ENCODE measurements around the gene PICK1.
A peak's percentile ranks its signal among the peaks of the same experiment; 100 is the strongest.

Gene PICK1

GRCh38 chr22:38056969-38057891, at the start of gene PICK1:
Gene PICK1, plus strand, starts transcription at chr22:38057404. Its CDS starts 406 bp downstream, at chr22:38057810.
- H3K27ac Mint-ChIP-seq = peak within 1 kb of the TSS; percentile 99
- peak within 1 kb of the TSS; percentile 97 for H3K4me3 Mint-ChIP-seq
- H3K36me3 Mint-ChIP-seq = peaks cover 3% of the 10 kb centered on the region
- no peaks in the 10 kb centered on the region for H3K27me3 Mint-ChIP-seq
- no peaks in the 10 kb centered on the region for H3K9me3 Mint-ChIP-seq
- H3K4me1 Mint-ChIP-seq = peaks cover 14% of the 10 kb centered on the region

DNA sequence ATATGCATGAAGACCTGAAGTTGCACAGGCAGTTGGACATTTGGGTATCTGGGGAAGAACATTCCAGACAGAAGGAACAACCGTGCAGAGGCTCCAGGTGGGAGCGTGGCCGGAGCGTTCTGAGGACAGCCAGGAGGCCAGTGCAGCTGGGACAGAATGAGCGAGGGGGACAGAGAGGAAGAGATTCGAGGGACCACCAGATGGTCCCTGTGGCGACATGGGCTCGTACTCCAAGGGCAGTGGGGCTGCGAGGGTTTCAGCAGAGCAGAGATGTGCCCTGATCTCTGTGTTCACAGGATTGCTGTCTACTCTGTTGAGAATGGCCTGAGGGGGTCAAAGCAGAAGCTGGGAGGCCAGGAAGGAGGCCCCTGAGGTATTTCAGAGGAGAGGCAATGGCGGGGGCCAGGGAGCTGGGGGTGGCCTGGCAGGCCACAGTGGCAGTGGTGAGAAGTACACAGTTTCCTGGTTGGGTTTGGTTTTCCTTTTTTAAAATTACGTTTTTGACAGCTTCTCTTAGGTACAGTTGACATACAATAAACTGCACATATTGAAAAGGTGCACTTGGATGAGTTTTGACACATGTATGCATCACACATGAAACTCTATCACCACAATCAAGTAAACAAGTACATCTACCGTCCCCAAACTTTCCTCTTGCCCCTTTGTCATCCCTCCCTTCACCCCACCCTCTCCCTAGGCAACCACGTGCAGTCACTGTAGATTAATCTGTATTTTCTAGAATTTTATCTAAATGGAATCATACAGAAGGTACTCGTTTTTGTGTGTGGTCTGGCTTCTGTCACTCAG, 48.0 kb upstream of the PICK1 start:
- Mint-ChIP-seq H3K9me3 (no peaks in the 10 kb centered on the region), H3K4me1 (no peaks in the 10 kb centered on the region), H3K36me3 (no peaks in the 10 kb centered on the region), H3K27me3 (no peaks in the 10 kb centered on the region), H3K4me3 (no peak overlapping the region), H3K27ac (no peak overlapping the region)

DNA sequence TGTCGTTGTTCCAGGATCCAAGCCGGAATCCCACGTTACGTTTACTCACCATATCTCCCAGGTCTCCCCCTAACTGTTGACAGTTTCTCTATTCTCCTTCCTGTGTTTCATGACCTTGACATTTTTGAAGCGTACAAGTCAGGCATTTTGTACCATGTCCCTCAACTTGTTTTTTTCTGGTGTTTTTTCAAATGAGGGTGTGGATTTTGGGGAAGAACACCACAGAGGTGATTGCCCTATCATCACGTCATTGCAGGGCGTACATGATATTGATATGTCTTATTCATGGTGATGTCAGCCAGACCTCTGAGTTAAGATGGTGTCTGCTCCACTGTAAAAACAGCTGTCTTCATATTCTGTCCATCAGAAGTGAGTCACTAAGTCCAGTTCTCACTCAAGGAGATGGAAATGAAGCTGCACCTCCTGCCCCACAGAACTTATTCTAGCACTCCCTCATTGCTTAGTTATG, 44.6 kb upstream of the PICK1 start:
- Mint-ChIP-seq H3K9me3 (no peaks in the 10 kb centered on the region), H3K36me3 (no peaks in the 10 kb centered on the region), H3K27ac (no peak overlapping the region), H3K27me3 (no peaks in the 10 kb centered on the region), H3K4me3 (no peak overlapping the region), H3K4me1 (no peaks in the 10 kb centered on the region)

DNA sequence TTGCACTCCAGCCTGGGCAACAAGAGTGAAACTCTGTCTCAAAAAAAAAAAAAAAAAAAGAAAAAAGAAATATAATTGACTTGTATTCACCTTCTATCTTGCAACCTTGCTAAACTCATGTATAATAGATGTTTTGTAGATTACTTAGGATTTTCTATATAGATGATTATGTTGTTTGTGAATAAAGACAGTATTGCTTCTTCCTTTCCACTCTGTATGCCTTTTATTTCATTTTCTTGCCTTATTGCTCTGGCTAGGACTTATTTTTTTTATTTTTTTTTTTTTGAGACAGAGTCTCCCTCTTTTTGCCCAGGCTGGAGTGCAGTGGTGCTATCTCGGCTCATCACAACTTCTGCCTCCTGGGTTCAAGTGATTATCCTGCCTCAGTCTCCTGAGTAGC, 43.1 kb upstream of the PICK1 start:
- Mint-ChIP-seq H3K9me3 (no peaks in the 10 kb centered on the region), H3K27me3 (no peaks in the 10 kb centered on the region), H3K4me1 (no peaks in the 10 kb centered on the region), H3K4me3 (no peak overlapping the region), H3K36me3 (no peaks in the 10 kb centered on the region), H3K27ac (no peak overlapping the region)

GRCh38 chr22:38016182-38017151, 40.7 kb upstream of the PICK1 start:
- Mint-ChIP-seq H3K4me3 (no peak overlapping the region), H3K27me3 (no peaks in the 10 kb centered on the region), H3K27ac (no peak overlapping the region), H3K36me3 (no peaks in the 10 kb centered on the region), H3K4me1 (no peaks in the 10 kb centered on the region), H3K9me3 (no peaks in the 10 kb centered on the region)

- no peak overlapping the region for H3K27ac Mint-ChIP-seq
- H3K27me3 Mint-ChIP-seq = no peaks in the 10 kb centered on the region
- no peaks in the 10 kb centered on the region for H3K9me3 Mint-ChIP-seq
- no peaks in the 10 kb centered on the region for H3K4me1 Mint-ChIP-seq
- H3K36me3 Mint-ChIP-seq = no peaks in the 10 kb centered on the region
- H3K4me3 Mint-ChIP-seq = no peak overlapping the region
Measured at GRCh38 chr22:38017272-38017920, 39.8 kb upstream of the PICK1 start.

- Mint-ChIP-seq H3K27me3 (no peaks in the 10 kb centered on the region), H3K4me1 (no peaks in the 10 kb centered on the region), H3K4me3 (no peak overlapping the region), H3K36me3 (no peaks in the 10 kb centered on the region), H3K27ac (no peak overlapping the region), H3K9me3 (no peaks in the 10 kb centered on the region)
Measured at GRCh38 chr22:38017939-38018885, 39.0 kb upstream of the PICK1 start.

DNA sequence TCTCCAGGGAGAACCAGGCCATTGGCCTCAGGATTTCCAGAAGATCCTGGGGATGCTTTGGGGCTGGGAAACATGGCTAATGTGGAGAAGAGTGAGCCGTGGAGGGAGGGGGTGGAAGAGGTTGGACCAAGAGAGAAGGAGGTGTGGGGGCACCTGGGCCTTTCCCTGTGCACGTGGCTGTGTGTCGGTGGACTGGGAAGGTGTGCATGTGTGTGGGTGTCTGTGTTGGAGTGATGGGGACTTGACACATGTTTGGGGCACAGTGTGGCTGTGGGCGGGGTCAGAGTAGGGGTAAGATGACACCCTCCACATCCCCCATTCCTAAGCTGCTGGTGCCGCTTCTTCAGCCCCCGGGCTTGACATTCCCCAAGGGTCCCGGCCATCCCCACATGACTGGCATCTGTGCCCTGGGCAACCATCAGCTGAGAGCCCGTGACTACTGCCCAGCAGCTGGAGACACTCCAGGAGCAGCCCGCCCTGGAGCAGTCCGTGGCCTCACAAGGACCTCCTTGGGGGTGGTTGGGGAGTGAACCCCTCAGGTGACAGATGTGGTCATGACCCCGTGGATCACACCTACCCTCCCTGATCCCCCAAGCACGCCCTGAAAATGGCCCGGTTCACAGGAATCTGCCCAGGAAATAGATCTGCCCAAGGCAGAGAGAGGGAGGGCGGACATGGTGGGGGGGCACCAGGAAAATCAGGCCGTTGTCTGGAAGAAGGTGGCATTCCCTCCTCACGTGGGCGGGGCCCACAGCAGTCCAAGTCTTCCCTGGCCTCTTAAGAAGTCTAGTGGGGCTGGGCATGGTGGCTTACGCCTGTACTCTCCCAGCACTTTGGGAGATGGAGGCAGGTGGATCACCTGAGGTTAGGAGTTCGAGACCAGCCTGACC, 38.0 kb upstream of the PICK1 start:
- no peaks in the 10 kb centered on the region for H3K27me3 Mint-ChIP-seq
- H3K4me3 Mint-ChIP-seq = no peak overlapping the region
- no peaks in the 10 kb centered on the region for H3K36me3 Mint-ChIP-seq
- no peaks in the 10 kb centered on the region for H3K9me3 Mint-ChIP-seq
- no peaks in the 10 kb centered on the region for H3K4me1 Mint-ChIP-seq
- no peak overlapping the region for H3K27ac Mint-ChIP-seq

DNA sequence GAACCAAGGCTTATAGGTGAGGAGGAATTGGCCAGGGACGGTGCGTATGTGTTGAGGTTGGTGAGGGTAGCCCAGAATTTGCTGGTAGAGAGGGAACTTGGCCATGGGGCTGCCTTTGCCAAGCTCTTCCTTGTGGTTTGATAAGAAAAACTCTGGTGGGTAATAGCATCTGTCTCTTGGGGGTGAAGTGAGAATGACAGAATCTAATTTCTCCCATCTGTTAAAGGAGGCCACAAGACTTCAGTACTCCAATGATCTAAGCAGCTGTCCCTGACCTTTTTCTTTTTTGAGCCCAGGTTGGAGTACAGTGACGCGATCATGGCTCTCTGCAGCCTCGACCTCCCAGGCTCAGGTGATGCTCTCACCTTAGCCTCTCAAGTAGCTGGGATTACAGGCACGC, 36.0 kb upstream of the PICK1 start:
- no peaks in the 10 kb centered on the region for H3K4me1 Mint-ChIP-seq
- H3K27me3 Mint-ChIP-seq = no peaks in the 10 kb centered on the region
- no peak overlapping the region for H3K27ac Mint-ChIP-seq
- H3K36me3 Mint-ChIP-seq = no peaks in the 10 kb centered on the region
- H3K9me3 Mint-ChIP-seq = no peaks in the 10 kb centered on the region
- H3K4me3 Mint-ChIP-seq = no peak overlapping the region

GRCh38 chr22:38023045-38023444, 34.2 kb upstream of the PICK1 start:
- Mint-ChIP-seq H3K9me3 (no peaks in the 10 kb centered on the region), H3K36me3 (no peaks in the 10 kb centered on the region), H3K4me1 (no peaks in the 10 kb centered on the region), H3K27ac (no peak overlapping the region), H3K4me3 (no peak overlapping the region), H3K27me3 (no peaks in the 10 kb centered on the region)

DNA sequence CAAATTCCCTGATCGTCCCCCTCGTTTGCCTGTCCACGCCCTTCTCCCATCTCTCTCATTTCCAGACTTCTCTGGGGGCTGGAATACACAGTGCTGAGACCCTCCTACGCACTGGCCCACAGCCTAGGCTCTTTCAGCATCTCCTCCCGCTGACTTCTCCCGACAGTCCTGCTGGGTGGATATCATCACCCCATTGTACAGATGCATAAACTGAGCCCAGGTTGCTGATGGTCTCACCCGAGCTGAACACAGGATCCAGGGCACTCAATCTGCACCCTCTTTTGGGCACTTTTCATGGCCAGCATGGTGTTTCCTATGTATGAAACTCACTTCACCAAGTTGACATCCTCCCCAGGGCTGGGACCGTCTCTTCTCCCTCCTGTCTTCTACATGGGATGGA, 31.7 kb upstream of the PICK1 start:
- no peaks in the 10 kb centered on the region for H3K9me3 Mint-ChIP-seq
- H3K4me3 Mint-ChIP-seq = no peak overlapping the region
- H3K36me3 Mint-ChIP-seq = no peaks in the 10 kb centered on the region
- H3K27me3 Mint-ChIP-seq = no peaks in the 10 kb centered on the region
- H3K4me1 Mint-ChIP-seq = no peaks in the 10 kb centered on the region
- H3K27ac Mint-ChIP-seq = no peak overlapping the region

DNA sequence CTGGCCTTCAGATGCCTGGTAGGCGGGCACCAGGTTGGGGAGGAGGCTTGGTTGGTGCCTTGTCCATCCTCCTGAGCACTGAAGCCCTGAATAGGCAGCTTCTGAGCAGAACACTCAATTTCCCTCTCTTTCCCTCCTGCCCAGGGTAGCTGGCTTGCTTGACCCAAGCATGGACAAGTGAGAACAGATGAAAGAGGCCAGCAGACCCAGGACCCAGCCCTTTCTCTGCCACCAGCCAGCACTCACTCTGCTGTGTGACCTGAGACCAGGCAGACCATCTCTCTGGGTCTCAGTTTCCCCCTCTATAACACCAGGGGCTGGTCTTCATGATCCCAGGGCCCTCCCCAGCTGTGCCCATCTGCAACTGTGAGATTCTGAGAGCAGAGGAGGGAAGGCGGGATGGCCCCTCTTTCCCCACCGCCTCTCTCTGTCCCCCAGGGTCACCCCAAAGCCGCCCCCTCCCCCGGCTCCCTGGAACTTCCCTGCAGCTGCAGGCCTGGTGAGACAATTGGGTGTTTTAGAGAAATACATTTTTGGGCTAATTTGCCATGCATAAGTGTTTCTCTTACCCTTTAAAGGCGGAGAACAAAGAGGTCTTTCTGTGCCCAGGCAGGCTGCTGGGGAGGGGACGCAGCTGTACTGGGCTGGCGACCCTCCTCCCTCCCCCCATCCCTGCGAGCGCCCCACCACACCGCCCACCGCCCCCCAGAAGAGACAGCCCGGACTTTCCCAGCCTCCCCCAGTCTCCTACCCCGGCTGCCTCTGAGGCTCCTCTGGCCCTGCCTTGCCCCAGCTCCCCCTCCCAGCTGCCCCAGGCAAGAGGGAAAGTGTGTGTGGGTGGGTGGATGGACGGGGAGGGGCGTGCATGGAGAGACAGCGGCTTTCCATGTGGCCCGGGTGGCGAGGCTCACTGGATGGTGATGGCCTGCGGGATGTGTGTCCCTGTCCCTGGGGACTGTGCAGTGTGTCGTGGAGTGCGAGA, 30.8 kb upstream of the PICK1 start:
- Mint-ChIP-seq H3K4me3 (no peak overlapping the region), H3K4me1 (no peaks in the 10 kb centered on the region)

More for the DNA sequence above, 30.8 kb upstream of the PICK1 start:
- no peaks in the 10 kb centered on the region for H3K9me3 Mint-ChIP-seq
- no peaks in the 10 kb centered on the region for H3K36me3 Mint-ChIP-seq
- H3K27me3 Mint-ChIP-seq = no peaks in the 10 kb centered on the region
- no peak overlapping the region for H3K27ac Mint-ChIP-seq

Data from activated naive CD4-positive, alpha-beta T cell treated with anti-CD3 and anti-CD28 coated beads, Interleukin-2, amount 50 U/mL, for 24 hours (primary cell).